ENCODE measurements around the gene OR2L8.

The OR2L8 gene

GRCh38 chr1:247948558-247948957, at the start of gene OR2L8:
Gene OR2L8, plus strand, starts transcription at chr1:247948858. Its CDS starts 0 bp downstream, at chr1:247948858.
- no peak for DNase-seq

GRCh38 chr1:247904122-247904521, 44.5 kb upstream of the OR2L8 start:
- DNase-seq: no peak

- no peak for DNase-seq
These were observed 43.5 kb upstream of the OR2L8 start for GRCh38 chr1:247905181-247905580.

- DNase-seq: no peak
These were observed 42.7 kb upstream of the OR2L8 start for GRCh38 chr1:247905910-247906503.

DNA sequence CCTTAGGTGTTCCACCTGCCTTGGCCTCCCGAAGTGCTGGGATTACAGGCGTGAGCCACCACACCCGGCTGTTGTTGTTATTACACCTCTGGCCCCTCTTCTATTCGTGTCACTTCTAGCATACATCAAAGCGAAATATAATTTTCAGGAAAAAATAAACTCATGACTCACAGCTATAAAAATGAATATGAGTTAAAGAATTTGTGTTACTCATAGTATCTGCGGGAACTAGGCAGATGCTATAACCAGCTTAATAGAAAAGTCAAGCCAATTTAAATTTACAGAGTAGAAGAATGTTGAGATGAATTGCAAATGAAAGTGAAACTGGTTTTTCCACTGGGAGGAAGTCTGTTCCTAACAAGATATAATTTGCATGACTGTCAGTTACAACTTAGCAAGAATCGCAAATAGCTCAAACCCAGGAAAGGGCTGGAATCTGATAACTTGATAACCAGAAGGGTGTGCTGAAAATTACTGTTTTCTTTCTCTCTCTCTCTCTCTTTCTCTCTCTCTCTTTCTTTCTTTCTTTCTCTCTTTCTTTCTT, 42.1 kb upstream of the OR2L8 start:
- DNase-seq: no peak

DNA sequence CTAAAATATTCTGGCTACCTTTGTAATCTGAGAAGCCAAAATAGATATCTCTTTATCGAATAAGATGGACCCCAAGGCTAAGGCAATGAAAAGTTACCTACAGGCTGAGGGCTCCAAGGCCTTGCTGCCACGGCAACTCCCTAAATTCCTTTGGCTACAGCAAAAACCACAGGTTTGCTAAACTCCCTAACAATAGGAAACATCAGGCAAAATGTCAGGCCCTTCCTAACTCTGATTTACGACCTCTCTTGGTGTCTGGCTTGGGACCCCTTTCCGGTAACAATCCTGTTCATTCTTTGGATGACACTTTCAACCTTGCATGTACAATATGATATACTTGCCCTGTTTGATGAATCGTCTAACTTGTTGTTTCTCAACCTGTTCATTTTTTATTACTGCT, 39.9 kb upstream of the OR2L8 start:
- DNase-seq: no peak

DNA sequence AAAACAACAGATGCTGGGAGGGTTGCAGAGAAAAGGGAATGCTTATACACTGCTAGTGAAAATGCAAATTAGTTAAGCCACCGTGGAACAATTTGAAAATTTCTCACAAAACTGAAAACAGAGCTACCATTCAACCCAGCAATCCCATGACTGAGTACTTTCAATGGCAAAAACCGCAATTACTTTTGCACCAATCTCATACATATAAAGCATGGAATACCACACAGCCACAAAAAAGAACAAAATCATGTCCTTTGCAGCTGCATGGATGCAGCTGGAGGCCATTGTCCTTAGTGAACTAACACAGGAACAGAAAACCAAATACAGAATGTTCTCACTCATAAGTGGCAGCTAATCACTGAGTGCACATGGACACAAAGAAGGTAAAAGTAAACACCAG, 34.9 kb upstream of the OR2L8 start:
- DNase-seq: no peak

DNA sequence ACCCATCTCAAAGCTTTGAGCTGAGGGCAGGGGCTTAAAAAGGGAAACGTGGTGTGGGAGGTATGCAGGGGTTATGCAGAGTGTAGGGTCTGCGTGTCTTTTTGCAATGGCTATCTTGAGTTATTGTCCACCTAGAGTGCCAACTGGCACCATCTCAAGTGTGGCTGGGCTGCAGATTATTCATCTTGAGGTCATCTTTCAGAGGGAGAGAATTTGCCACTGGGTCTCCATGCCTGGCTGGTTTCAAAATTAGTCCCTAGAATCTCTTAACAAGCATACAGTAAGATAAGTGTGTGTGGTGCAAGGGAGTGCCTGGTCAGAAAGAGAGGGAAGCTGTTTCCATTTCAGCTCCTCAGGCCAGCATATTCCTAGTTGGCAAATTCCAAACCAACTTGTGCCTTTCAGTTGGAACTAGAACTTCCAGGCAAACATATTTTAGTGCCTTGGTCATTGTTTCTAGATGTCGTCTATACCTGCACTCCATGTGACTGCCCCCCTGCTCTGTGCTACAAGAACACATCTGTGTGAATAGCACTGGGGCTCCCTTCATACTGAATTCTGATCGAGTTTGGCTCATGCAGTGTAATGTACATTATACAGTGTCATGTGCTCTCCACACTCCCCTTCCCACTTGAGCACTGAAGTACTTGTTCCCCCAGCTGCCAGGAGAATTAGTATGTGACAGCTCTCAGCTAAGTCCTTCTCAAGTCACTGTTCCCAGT, 33.6 kb upstream of the OR2L8 start:
- no peak for DNase-seq

DNA sequence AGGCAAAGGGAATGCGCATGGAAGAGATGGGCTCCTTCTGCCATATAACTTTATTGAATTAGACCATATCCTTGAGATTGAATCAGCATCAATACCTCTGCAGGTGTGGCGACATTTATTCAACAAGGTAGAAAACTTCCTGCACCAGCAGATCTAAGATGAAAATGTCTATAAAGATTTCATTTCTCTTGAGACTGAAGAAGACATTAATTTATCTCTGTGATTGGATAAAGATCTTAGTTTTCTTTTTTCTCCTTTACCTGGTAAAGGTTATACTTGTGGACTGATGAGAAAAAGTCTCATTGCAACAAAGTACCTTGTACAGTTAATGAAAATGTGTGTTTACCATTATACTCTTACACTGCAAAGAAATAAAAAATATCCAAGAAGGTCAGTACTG, 28.7 kb upstream of the OR2L8 start, which contains the start of gene OR2T8:
Gene OR2T8 (plus strand): TSS at position 301 of the 400 bp plus-strand sequence. CDS start 766 bp downstream, outside the sequence.
- no peak for DNase-seq

- DNase-seq: no peak
These were observed 24.7 kb upstream of the OR2L8 start for GRCh38 chr1:247923941-247924340.

GRCh38 chr1:247924868-247925267, 23.8 kb upstream of the OR2L8 start, which contains the start of gene OR2AJ1:
Gene OR2AJ1, plus strand, starts transcription at chr1:247924889. Its CDS starts 8,880 bp downstream, at chr1:247933769.
- DNase-seq: no peak

DNA sequence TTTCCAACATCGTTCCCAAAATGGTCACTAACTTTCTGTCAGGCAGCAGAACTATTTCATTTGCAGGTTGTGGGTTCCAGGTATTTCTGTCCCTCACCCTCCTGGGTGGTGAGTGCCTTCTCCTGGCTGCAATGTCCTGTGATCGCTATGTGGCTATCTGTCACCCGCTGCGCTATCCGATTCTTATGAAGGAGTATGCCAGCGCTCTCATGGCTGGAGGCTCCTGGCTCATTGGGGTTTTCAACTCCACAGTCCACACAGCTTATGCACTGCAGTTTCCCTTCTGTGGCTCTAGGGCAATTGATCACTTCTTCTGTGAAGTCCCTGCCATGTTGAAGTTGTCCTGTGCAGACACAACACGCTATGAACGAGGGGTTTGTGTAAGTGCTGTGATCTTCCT, 14.7 kb upstream of the OR2L8 start:
- no peak for DNase-seq

- DNase-seq: no peak
These were observed 12.9 kb upstream of the OR2L8 start for GRCh38 chr1:247935781-247936180.

DNA sequence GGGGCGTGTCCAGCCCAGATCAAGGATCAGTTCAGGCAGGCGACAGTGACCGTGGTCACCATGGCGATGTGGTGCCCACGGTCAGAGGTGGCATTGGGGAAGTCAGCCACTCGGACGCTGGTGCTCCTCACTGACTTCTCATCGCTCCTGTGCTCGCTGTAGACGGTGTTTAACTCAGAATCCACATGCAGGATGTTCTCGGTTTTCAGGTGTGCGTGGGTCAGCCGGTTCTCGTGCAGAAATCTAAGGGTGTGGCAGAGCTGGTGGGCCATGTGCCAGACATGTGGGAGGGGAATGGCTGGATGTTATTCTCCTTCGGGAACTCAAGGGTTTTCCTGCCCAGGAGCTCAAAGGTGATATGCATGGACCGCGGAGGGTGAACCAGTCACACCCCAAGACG, 12.2 kb upstream of the OR2L8 start:
- no peak for DNase-seq

DNA sequence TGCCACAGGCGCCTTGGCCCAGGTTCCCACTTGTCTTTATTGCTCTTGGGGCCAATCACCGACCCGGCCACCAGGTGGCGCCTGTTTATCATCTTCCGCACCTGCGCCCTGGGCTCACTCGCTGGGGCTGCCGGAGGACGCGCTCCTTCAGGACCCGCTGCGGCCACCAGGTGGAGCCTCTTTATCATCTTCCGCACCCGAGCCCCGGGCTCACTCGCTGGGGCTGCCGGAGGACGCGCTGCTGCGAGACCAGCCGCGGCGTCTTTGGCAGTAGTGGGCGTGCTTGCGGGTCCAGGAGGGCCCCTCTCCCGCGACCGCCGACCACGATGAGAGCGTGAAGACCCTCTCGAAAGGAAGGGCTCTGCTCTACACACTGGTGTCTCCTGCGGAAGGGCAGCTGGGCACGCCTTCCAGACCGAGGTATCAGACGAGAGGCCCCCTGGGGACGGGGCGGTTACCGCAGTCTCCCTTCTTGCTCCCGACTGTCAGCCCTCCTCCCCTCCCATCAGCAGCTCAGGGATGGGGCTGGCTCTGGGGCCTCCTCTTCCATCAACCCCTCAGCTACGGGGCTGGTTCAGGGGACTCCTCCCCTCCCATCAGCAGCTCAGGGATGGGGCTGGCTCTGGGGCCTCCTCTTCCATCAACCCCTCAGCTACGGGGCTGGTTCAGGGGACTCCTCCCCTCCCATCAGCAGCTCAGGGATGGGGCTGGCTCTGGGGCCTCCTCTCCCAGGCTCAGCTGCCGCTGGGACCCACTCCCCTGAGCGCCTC, 11.5 kb upstream of the OR2L8 start:
- peak; percentile 1 for DNase-seq

- no peak for DNase-seq
These were observed 6.0 kb upstream of the OR2L8 start for GRCh38 chr1:247942624-247943023.

GRCh38 chr1:247953408-247953807, 4.8 kb downstream of the OR2L8 start:
- no peak for DNase-seq

DNA sequence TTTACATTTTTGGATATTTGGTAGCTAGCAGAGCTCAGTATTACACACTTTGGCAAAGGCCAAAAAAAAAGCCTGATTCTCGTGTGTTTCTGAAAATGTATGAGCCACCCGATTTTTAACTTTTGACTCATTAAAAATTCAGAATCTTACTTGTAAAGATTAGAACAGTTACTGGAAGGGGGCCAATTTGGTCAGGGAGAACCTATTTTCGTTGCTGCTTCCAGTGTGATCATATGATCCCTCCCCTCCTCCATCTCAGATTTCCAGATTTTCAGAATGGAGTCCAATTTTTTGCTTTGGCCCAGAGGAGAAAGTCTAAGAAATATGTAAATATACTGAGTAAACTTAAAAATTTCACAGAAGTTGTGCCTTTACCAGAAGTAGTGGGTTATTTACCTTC, 13.1 kb downstream of the OR2L8 start:
- no peak for DNase-seq

GRCh38 chr1:247962911-247963588, 14.4 kb downstream of the OR2L8 start:
- DNase-seq: no peak

DNA sequence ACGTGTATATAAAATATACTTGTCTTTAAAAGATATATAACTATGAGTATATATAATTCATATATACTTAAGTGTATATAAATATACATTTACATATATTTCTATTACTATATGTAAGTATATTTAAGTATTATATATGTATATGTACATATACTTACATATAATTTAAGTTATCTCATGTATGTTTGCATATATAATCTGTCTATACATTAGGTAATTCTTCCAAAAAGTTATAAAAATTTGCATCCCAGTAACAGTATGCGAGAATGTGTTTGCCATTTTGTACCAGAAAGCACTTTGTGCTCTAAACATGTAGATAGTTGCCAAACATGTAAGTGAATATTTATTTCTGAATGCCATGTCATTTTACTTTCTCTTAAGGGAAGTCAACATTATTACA, 16.3 kb downstream of the OR2L8 start, which contains the start of gene OR2AK2:
Gene OR2AK2 (plus strand): TSS at position 301 of the 400 bp plus-strand sequence. CDS start 144 bp downstream, outside the sequence.
- DNase-seq: no peak

GRCh38 chr1:247966532-247967204, 18.0 kb downstream of the OR2L8 start:
- no peak for DNase-seq

GRCh38 chr1:247992986-247993385, 44.3 kb downstream of the OR2L8 start:
- DNase-seq: no peak
